Mesenchymal stem cell (in vitro differentiated cells and primary cell): ENCODE results near the gene EPB41.

Experiments used
- DNase-seq: peaks from one replicate; pipeline ENCODE4 v3.0.0-alpha.2; 2013
- H2AFZ ChIP-seq: one replicate; pipeline ENCODE4 v1.6.1; 2013; ENCODE audit warnings: low read depth, mild to moderate bottlenecking, control low read depth, inconsistent platforms, low read length, moderate library complexity
- H2AK5ac ChIP-seq: 2 replicates; pipeline ENCODE4 v1.6.1; 2013; ENCODE audit warnings: low read length, moderate library complexity, mild to moderate bottlenecking, inconsistent platforms; ENCODE audit not compliant: severe bottlenecking
- H2BK120ac ChIP-seq: one replicate; pipeline ENCODE4 v1.6.1; 2013; ENCODE audit warnings: low read depth, mild to moderate bottlenecking, inconsistent platforms, low read length, moderate library complexity
- H2BK12ac ChIP-seq, 2 experiments: one replicate each; pipeline ENCODE4 v1.6.1; 2013; ENCODE audit warnings: inconsistent platforms in 2 of 2, low read length in 2 of 2, mild to moderate bottlenecking in 2 of 2, moderate library complexity in 2 of 2, control low read depth in 1 of 2
- H2BK15ac ChIP-seq: one replicate; pipeline ENCODE4 v1.6.1; 2013; ENCODE audit warnings: mild to moderate bottlenecking, low read depth, inconsistent platforms; ENCODE audit not compliant: poor library complexity, severe bottlenecking
- H2BK5ac ChIP-seq: 2 replicates; pipeline ENCODE4 v1.6.1; 2013; ENCODE audit warnings: low read depth, mild to moderate bottlenecking, low read length, control low read depth, inconsistent platforms; ENCODE audit not compliant: poor library complexity, severe bottlenecking
- H3K14ac ChIP-seq, 2 experiments: one replicate each; pipeline ENCODE4 v1.6.1; 2013; ENCODE audit warnings: inconsistent platforms in 2 of 2, low read length in 2 of 2, control low read depth in 1 of 2, mild to moderate bottlenecking in 1 of 2, moderate library complexity in 1 of 2
- H3K18ac ChIP-seq, 2 experiments: one replicate each; pipeline ENCODE4 v1.6.1; 2013; ENCODE audit warnings: inconsistent platforms in 2 of 2, low read length in 2 of 2, control low read depth in 1 of 2, low read depth in 1 of 2, mild to moderate bottlenecking in 1 of 2
- H3K23ac ChIP-seq, 2 experiments: one replicate each; pipeline ENCODE4 v1.6.1; 2013; ENCODE audit warnings: inconsistent platforms in 2 of 2, low read length in 2 of 2, mild to moderate bottlenecking in 2 of 2, moderate library complexity in 2 of 2, control low read depth in 1 of 2
- H3K27ac ChIP-seq: 2 replicates; pipeline ENCODE4 v1.5.1; 2013; ENCODE audit warnings: mild to moderate bottlenecking, moderate library complexity, low read length, control low read depth, inconsistent platforms; ENCODE audit not compliant: poor library complexity, severe bottlenecking
- H3K27me3 ChIP-seq, 2 experiments: 2 replicates each; pipeline versions ENCODE4 v1.6.1 to v1.7.0; 2013; ENCODE audit warnings: low read length in 2 of 2, mild to moderate bottlenecking in 2 of 2, moderate library complexity in 2 of 2, control low read depth in 1 of 2, inconsistent platforms in 1 of 2; ENCODE audit not compliant: control insufficient read depth in 1 of 2, insufficient read depth in 1 of 2
- H3K36me3 ChIP-seq, 2 experiments: 2 replicates each; pipeline versions ENCODE4 v1.6.1 to v1.7.0; 2013; ENCODE audit warnings: low read length in 2 of 2, control low read depth in 1 of 2, inconsistent platforms in 1 of 2, low read depth in 1 of 2, mild to moderate bottlenecking in 1 of 2; ENCODE audit not compliant: insufficient read depth in 2 of 2, control insufficient read depth in 1 of 2
- H3K4ac ChIP-seq, 2 experiments: one replicate each; pipeline ENCODE4 v1.6.1; 2013; ENCODE audit warnings: inconsistent platforms in 2 of 2, low read length in 2 of 2, mild to moderate bottlenecking in 2 of 2, moderate library complexity in 2 of 2, control low read depth in 1 of 2, low read depth in 1 of 2
- H3K4me1 ChIP-seq: 2 replicates; pipeline ENCODE4 v1.6.1; 2013; ENCODE audit warnings: low read depth, low read length, control low read depth; ENCODE audit not compliant: control insufficient read depth, insufficient read depth
- H3K4me2 ChIP-seq: 2 replicates; pipeline ENCODE4 v1.6.1; 2013; ENCODE audit warnings: low read length, mild to moderate bottlenecking, inconsistent platforms; ENCODE audit not compliant: poor library complexity, severe bottlenecking
- H3K4me3 ChIP-seq, 2 experiments: 2 replicates each; pipeline versions ENCODE4 v1.5.1 to v1.7.0; 2013; ENCODE audit warnings: low read length in 2 of 2, mild to moderate bottlenecking in 2 of 2, control low read depth in 1 of 2, low read depth in 1 of 2; ENCODE audit not compliant: insufficient read depth in 1 of 2
- H3K79me1 ChIP-seq: replicated peaks from 2 replicates; pipeline ENCODE4 v1.6.1; 2013; ENCODE audit warnings: mild to moderate bottlenecking, control low read depth, low read length, inconsistent platforms; ENCODE audit not compliant: poor library complexity, severe bottlenecking
- H3K9ac ChIP-seq: 2 replicates; pipeline ENCODE4 v1.7.0; 2013; ENCODE audit warnings: mild to moderate bottlenecking, low read length, moderate library complexity
- H3K9me3 ChIP-seq: 2 replicates; pipeline ENCODE4 v1.7.0; 2013; ENCODE audit warnings: mild to moderate bottlenecking, low read length; ENCODE audit not compliant: control insufficient read depth
- H4K8ac ChIP-seq: one replicate; pipeline ENCODE4 v1.6.1; 2013; ENCODE audit warnings: inconsistent platforms, mild to moderate bottlenecking, low read length, moderate library complexity
- H4K91ac ChIP-seq: one replicate; pipeline ENCODE4 v1.6.1; 2013; ENCODE audit warnings: mild to moderate bottlenecking, low read length, inconsistent platforms
- WGBS: methylation state at CpG from one replicate; pipeline ENCODE4 v1.1.7; 2013; ENCODE audit warnings: mixed read lengths; 5-methylcytosine and 5-hydroxymethylcytosine counted together

Gene EPB41

GRCh38 chr1:28885977-28886730 lies 28.2 kb upstream of the EPB41 start:
- H2AFZ ChIP-seq: no peak overlapping the region
- no peak overlapping the region for H3K9ac ChIP-seq
- 71% methylated on average over 17 of the region's 17 CpGs for WGBS
- H3K14ac ChIP-seq: no peak overlapping the region
- H3K18ac ChIP-seq: peak overlapping the region in 1 of 2 experiments; percentile 63
- peaks cover 0 to 5% of the 10 kb centered on the region in 2 experiments for H3K27me3 ChIP-seq
- H3K4ac ChIP-seq: peak overlapping the region in 1 of 2 experiments; percentile 2
- peak overlapping the region in 1 of 2 experiments; percentile 18 for H2BK12ac ChIP-seq
- no peak overlapping the region for H3K4me2 ChIP-seq
- peaks cover 0 to 5% of the 10 kb centered on the region in 2 experiments for H3K36me3 ChIP-seq
- no peak overlapping the region for H3K23ac ChIP-seq
- peak overlapping the region; percentile 11 for H2AK5ac ChIP-seq
- no peak overlapping the region for H2BK15ac ChIP-seq
- H2BK120ac ChIP-seq: peak overlapping the region; percentile 6
- no peak overlapping the region for H4K8ac ChIP-seq
- peak overlapping the region in 1 of 2 experiments; percentile 85 for H3K4me3 ChIP-seq
- H3K9me3 ChIP-seq: no peaks in the 10 kb centered on the region
- no peak for DNase-seq
- H2BK5ac ChIP-seq: no peak overlapping the region
- peaks cover 12% of the 10 kb centered on the region for H3K79me1 ChIP-seq
- H3K27ac ChIP-seq: no peak overlapping the region
- peaks cover 32% of the 10 kb centered on the region for H3K4me1 ChIP-seq
- H4K91ac ChIP-seq: no peak overlapping the region

GRCh38 chr1:28886731-28887418 lies 27.5 kb upstream of the EPB41 start:
- H4K91ac ChIP-seq: no peak overlapping the region
- H2AFZ ChIP-seq: peak overlapping the region; percentile 73
- H3K14ac ChIP-seq: no peak overlapping the region
- DNase-seq: peak; percentile 76
- peaks cover 31% of the 10 kb centered on the region for H3K4me1 ChIP-seq
- peak overlapping the region in 1 of 2 experiments; percentile 27 for H3K23ac ChIP-seq
- H3K4me2 ChIP-seq: peak overlapping the region; percentile 93
- peak overlapping the region in 1 of 2 experiments; percentile 64 for H3K4ac ChIP-seq
- H3K18ac ChIP-seq: peak overlapping the region; percentile 59 to 63
- H3K27ac ChIP-seq: no peak overlapping the region
- no peaks in the 10 kb centered on the region for H3K9me3 ChIP-seq
- H2BK15ac ChIP-seq: no peak overlapping the region
- H2BK5ac ChIP-seq: no peak overlapping the region
- H2BK12ac ChIP-seq: peak overlapping the region in 1 of 2 experiments; percentile 18
- peak overlapping the region; percentile 84 to 85 for H3K4me3 ChIP-seq
- H2BK120ac ChIP-seq: peak overlapping the region; percentile 6
- H2AK5ac ChIP-seq: no peak overlapping the region
- H3K79me1 ChIP-seq: peaks cover 12% of the 10 kb centered on the region
- peaks cover 0 to 5% of the 10 kb centered on the region in 2 experiments for H3K36me3 ChIP-seq
- peak overlapping the region; percentile 77 for H4K8ac ChIP-seq
- peaks cover 0 to 5% of the 10 kb centered on the region in 2 experiments for H3K27me3 ChIP-seq
- WGBS: 2% methylated on average over 35 of the region's 43 CpGs
- peak overlapping the region; percentile 87 for H3K9ac ChIP-seq

GRCh38 chr1:28887419-28887834 lies 26.9 kb upstream of the EPB41 start:
- Histone ChIP-seq H2BK120ac (no peak overlapping the region), H3K18ac (peak overlapping the region in 1 of 2 experiments; percentile 49), H3K14ac (no peak overlapping the region), H3K79me1 (peaks cover 12% of the 10 kb centered on the region), H2BK12ac (no peak overlapping the region), H3K27me3 (peaks cover 0 to 5% of the 10 kb centered on the region in 2 experiments), H3K23ac (peak overlapping the region in 1 of 2 experiments; percentile 27), H3K4me2 (peak overlapping the region; percentile 93), H3K4me3 (peak overlapping the region; percentile 84 to 85), H3K4ac (no peak overlapping the region), H2BK15ac (peak overlapping the region; percentile 34), H2AFZ (peak overlapping the region; percentile 73), H3K4me1 (peaks cover 27% of the 10 kb centered on the region), H3K9ac (peak overlapping the region; percentile 87), H3K9me3 (no peaks in the 10 kb centered on the region), H2AK5ac (no peak overlapping the region), H4K91ac (no peak overlapping the region), H4K8ac (peak overlapping the region; percentile 9), H2BK5ac (no peak overlapping the region), H3K27ac (no peak overlapping the region), H3K36me3 (peaks cover 0 to 5% of the 10 kb centered on the region in 2 experiments)
- DNase-seq: peak; percentile 29
- under 1% methylated on average over 40 of the region's 41 CpGs for WGBS
